GM12878 (cell line): Measurements from ENCODE around the gene PDZRN3. TPM values are rescaled to one million over a fixed set of nuclear protein-coding genes. Genes with fewer than 3 reads are reported as not detected.

Experiments
- ATAC-seq: fragments of 200-7000 bp; cut with Tn5 transposase; 3 replicates; pipeline ENCODE4 v1.9.1; 2020; ENCODE audit warnings: mild to moderate bottlenecking, moderate library complexity
- BruUV-seq: library from RNA; stranded (reverse); fragments of 400-500 nt; replicated peaks from 2 replicates; lab custom pipeline; 2021; lab: Mats Ljungman, UMichigan
- CTCF ChIA-PET: fragments of 300-600 bp; sonication (Branson Sonifier 250); formaldehyde crosslinking; extraction: SDS; loops from one replicate; lab custom pipeline; 2021; ENCODE audit warnings: inconsistent platforms; lab: Yijun Ruan, JAX
- POLR2A ChIA-PET: fragments of 350-600 bp; formaldehyde crosslinking; extraction: SDS; loops from one replicate; lab custom pipeline; 2021; ENCODE audit warnings: inconsistent platforms; lab: Charles Lee
- RAD21 ChIA-PET: fragments of 300-600 bp; sonication (Branson Sonifier 250); formaldehyde crosslinking; loops from one replicate; lab custom pipeline; 2023; ENCODE audit warnings: antibody characterized with exemption; ENCODE audit not compliant: unreplicated experiment; lab: Charles Lee
- SMC1A ChIA-PET: fragments of 300-600 bp; sonication (Branson Sonifier 250); formaldehyde crosslinking; loops from one replicate; lab custom pipeline; 2023; ENCODE audit not compliant: unreplicated experiment, uncharacterized antibody; lab: Charles Lee
- DNase-seq: peaks from one replicate; pipeline ENCODE4 v3.0.0-alpha.2; 2011; ENCODE audit warnings: low read depth, low spot score
- FAIRE-seq: peaks from 3 replicates; lab custom pipeline; 2011; peaks lifted over from hg19 to GRCh38; lab: Jason Lieb, UNC
- H2AFZ ChIP-seq: 2 replicates; pipeline ENCODE4 v1.6.0; 2011; ENCODE audit warnings: low read depth, low read length, control low read depth; ENCODE audit not compliant: control insufficient read depth
- H3K27ac ChIP-seq: 2 replicates; pipeline ENCODE4 v1.5.1; 2011; ENCODE audit warnings: control low read depth; ENCODE audit not compliant: control insufficient read depth, insufficient read depth
- H3K27me3 ChIP-seq, 2 experiments: replicated peaks in 1 of 2; 2 replicates each; pipeline versions ENCODE4 v1.6.0 to v1.6.1; 2011; ENCODE audit warnings: low read length in 1 of 2; ENCODE audit not compliant: control insufficient read depth in 2 of 2, insufficient read depth in 2 of 2
- H3K36me3 ChIP-seq, 2 experiments: 2 replicates each; pipeline ENCODE4 v1.5.1; 2011; ENCODE audit warnings: low read length in 1 of 2; ENCODE audit not compliant: control insufficient read depth in 2 of 2, insufficient read depth in 2 of 2
- H3K4me1 ChIP-seq: 2 replicates; pipeline ENCODE4 v1.6.1; 2011; ENCODE audit warnings: mild to moderate bottlenecking, low read length, moderate library complexity, mixed read lengths; ENCODE audit not compliant: control insufficient read depth, insufficient read depth
- H3K4me2 ChIP-seq: 2 replicates; pipeline ENCODE4 v1.6.0; 2011; ENCODE audit warnings: control low read depth; ENCODE audit not compliant: control insufficient read depth, insufficient read depth
- H3K4me3 ChIP-seq: fragments of 200-600 bp; sonication (generic); 2 replicates; pipeline ENCODE4 v1.5.1; 2016
- H3K79me2 ChIP-seq: 2 replicates; pipeline ENCODE4 v1.6.0; 2011; ENCODE audit warnings: low read length; ENCODE audit not compliant: control insufficient read depth, insufficient read depth
- H3K9ac ChIP-seq: 2 replicates; pipeline ENCODE4 v1.8.0; 2011; ENCODE audit warnings: low read length, control low read depth, mixed read lengths; ENCODE audit not compliant: control insufficient read depth, insufficient read depth
- H3K9me3 ChIP-seq: replicated peaks from 3 replicates; pipeline ENCODE4 v1.5.1; 2011; ENCODE audit warnings: mild to moderate bottlenecking, low read length; ENCODE audit not compliant: control insufficient read depth, insufficient read depth
- H4K20me1 ChIP-seq: 2 replicates; pipeline ENCODE4 v1.6.0; 2011; ENCODE audit not compliant: control insufficient read depth, insufficient read depth
- IRF3 ChIP-seq: fragments of 450-650 bp; IDR thresholded peaks from 2 replicates; pipeline ENCODE4 v1.6.1; 2014; ENCODE audit warnings: mild to moderate bottlenecking
- POU2F2 ChIP-seq: IDR thresholded peaks from 3 replicates; pipeline ENCODE4 v1.6.1; 2011; ENCODE audit warnings: low read depth, mild to moderate bottlenecking, low read length, borderline replicate concordance
- PRDM15 ChIP-seq: fragments of 450-650 bp; formaldehyde crosslinking; IDR thresholded peaks from 2 replicates; pipeline ENCODE4 v1.4.0; 2020; ENCODE audit warnings: mild to moderate bottlenecking, moderate library complexity
- RUNX3 ChIP-seq: IDR thresholded peaks from 2 replicates; pipeline ENCODE4 v1.6.1; 2012; ENCODE audit warnings: low read length, inconsistent platforms
- SMARCA5 ChIP-seq: fragments of 450-650 bp; IDR thresholded peaks from 2 replicates; pipeline ENCODE4 v1.6.1; 2017; ENCODE audit warnings: mild to moderate bottlenecking
- SP1 ChIP-seq: IDR thresholded peaks from one replicate; pipeline ENCODE4 v1.6.1; 2011; ENCODE audit warnings: low read depth, low read length
- TCF12 ChIP-seq: IDR thresholded peaks from 2 replicates; pipeline ENCODE4 v1.6.1; 2011; ENCODE audit warnings: low read depth, mild to moderate bottlenecking, low read length
- USF1 ChIP-seq: IDR thresholded peaks from 2 replicates; pipeline ENCODE4 v1.6.1; 2011; ENCODE audit warnings: borderline replicate concordance, low read depth, mild to moderate bottlenecking, moderate library complexity, mixed read lengths, low read length; ENCODE audit not compliant: insufficient read depth; ENCODE audit errors: extremely low read length
- YY1 ChIP-seq: IDR thresholded peaks from 2 replicates; pipeline ENCODE4 v1.6.1; 2011; ENCODE audit warnings: low read depth, mild to moderate bottlenecking, low read length
- ZBTB40 ChIP-seq: fragments of 450-650 bp; IDR thresholded peaks from 2 replicates; pipeline ENCODE4 v1.6.1; 2016; ENCODE audit warnings: mild to moderate bottlenecking, moderate library complexity, borderline replicate concordance
- ZSCAN29 ChIP-seq: fragments of 450-650 bp; IDR thresholded peaks from 2 replicates; pipeline ENCODE4 v1.6.1; 2017; ENCODE audit warnings: mild to moderate bottlenecking, moderate library complexity
- WGBS: methylation state at CpG from one replicate; pipeline ENCODE4 v1.1.6; 2016; ENCODE audit warnings: low lambda C conversion rate; ENCODE audit not compliant: insufficient replicate concordance, insufficient coverage; ENCODE audit errors: missing lambda C conversion rate; 5-methylcytosine and 5-hydroxymethylcytosine counted together
- in situ Hi-C: fragments of 300-500 bp; cut with MboI; formaldehyde crosslinking; loops from 9 replicates; pipeline ENCODE4 v1.14.3; 2018; ENCODE audit warnings: mixed read lengths
- intact Hi-C: fragments of 100-400 bp; cut with micrococcal nuclease; formaldehyde crosslinking; loops from one replicate; pipeline ENCODE4 v1.14.2; 2022; ENCODE audit not compliant: unreplicated experiment
- polyA plus RNA-seq, 11 experiments: library from polyadenylated mRNA; depleted of rRNA in 4 of 11; unstranded in 6 of 11; stranded (reverse) in 5 of 11; fragments of >200 nt; fragmentation: Nextera tagmentation in 4 of 11; fragmentation: Illumina TruSeq in 1 of 11; extraction: Ambion mirVana in 4 of 11; extraction: Trizol in 1 of 11; gene quantifications; 1 replicate in 1 of 11; 2 replicates in 10 of 11; pipeline versions ENCODE4 v1.2.1 to v1.2.3, GENCODE V29; 2011 to 2016; ENCODE audit warnings: inconsistent platforms in 2 of 11, missing spikeins in 2 of 11, low read depth in 1 of 11
- total RNA-seq, 4 experiments: library from RNA; depleted of rRNA in 3 of 4; stranded (reverse); fragments of >200 nt in 3 of 4; fragmentation: Illumina TruSeq in 1 of 4; extraction: Trizol in 1 of 4; gene quantifications; 2 replicates each; pipeline versions ENCODE4 v1.2.1 to v1.2.3, GENCODE V29; 2013 to 2021

The PDZRN3 gene
- total and polyA plus RNA-seq, 10 of the 15 experiments (the other 5 are each of a cell fraction or from before 2014, with no cell fraction given) = 0.07 to 0.37 (median 0.12) TPM; not detected in 6

- WGBS = 90% methylated on average over 3 of the region's 3 CpGs
- H3K27me3 ChIP-seq = no peaks in the 10 kb centered on the region
- no peaks in the 10 kb centered on the region for H4K20me1 ChIP-seq
- no peak overlapping the region for H3K4me2 ChIP-seq
- no peak for FAIRE-seq
- H3K9ac ChIP-seq = no peak overlapping the region
- RAD21 ChIA-PET = no interaction called here
- no peak for TF ChIP-seq TCF12
- TF ChIP-seq ZSCAN29 = no peak
- TF ChIP-seq YY1 = no peak
- no peak for TF ChIP-seq PRDM15 (CRISPR knock-in tag)
- TF ChIP-seq SP1 = no peak
- no peak for TF ChIP-seq RUNX3
- TF ChIP-seq USF1 = no peak
- TF ChIP-seq ZBTB40 = no peak
- TF ChIP-seq SMARCA5 = no peak
- TF ChIP-seq IRF3 = no peak
- no peak for TF ChIP-seq POU2F2
- TF ChIP-seq, all 136 proteins: peak for 0
- no peaks in the 10 kb centered on the region for H3K79me2 ChIP-seq
- in situ Hi-C loops (no loop called here), intact Hi-C loops (no loop called here)
- no TSS peak for BruUV-seq
- H3K36me3 ChIP-seq = no peaks in the 10 kb centered on the region
- no peak overlapping the region for H3K4me3 ChIP-seq
- no peak overlapping the region for H3K27ac ChIP-seq
- H3K4me1 ChIP-seq = peaks cover 17% of the 10 kb centered on the region
- DNase-seq = no peak
- ChIA-PET CTCF (no interaction called here), SMC1A (interaction anchor here (0.5 kb wide), 1 partner anchor 413 kb away, joined by 3 read pairs; no protein-coding TSS in a partner anchor), POLR2A (no interaction called here)
- H3K9me3 ChIP-seq = peaks cover 8% of the 10 kb centered on the region; the same call in 2 of the 3 replicates
- no peak overlapping the region for H2AFZ ChIP-seq
- no peak; the same call in 2 of the 3 replicates for ATAC-seq
Observed at GRCh38 chr3:73480187-73480672, 144.5 kb downstream of the PDZRN3 start.
